ENCODE measurements around the gene BMP8B. TPM values are rescaled to one million over a fixed set of nuclear protein-coding genes. Genes with fewer than 3 reads are reported as not detected.

Gene BMP8B
- total RNA-seq, 1 experiment from 2014 or later: 0.42 TPM

DNA sequence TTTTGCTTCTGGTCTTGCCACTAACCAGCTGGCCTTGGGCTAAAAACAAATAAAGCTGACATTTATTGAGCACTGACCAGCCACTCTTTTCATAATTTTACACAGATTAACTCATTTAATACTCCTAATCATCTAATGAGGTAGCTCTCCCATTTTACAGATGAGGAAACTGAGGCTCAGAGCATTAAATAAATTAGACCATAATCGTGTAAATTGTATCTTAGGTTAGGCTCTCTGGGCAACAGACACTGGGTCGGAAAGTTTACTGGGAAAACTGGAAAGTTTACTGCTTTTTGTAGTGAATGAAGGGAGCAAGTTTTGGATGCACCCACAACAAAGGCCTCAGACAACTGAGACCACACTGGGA, 7.3 kb downstream of the BMP8B start:
- no peak overlapping the region for H3K56ac ChIP-seq (ENCODE audit: insufficient read length, low read depth, low read length)
- DNase-seq: no peak
- no peak overlapping the region for H2BK120ac ChIP-seq (ENCODE audit: low read depth, low read length, poor library complexity, severe bottlenecking)
- H3K27me3 ChIP-seq (ENCODE audit: insufficient read depth, low read length): peaks cover 3% of the 10 kb centered on the region; the same call in 1 of the 2 replicates
- no peak overlapping the region for H2BK12ac ChIP-seq (ENCODE audit: insufficient read length, low read depth, low read length)
- H3K27ac ChIP-seq (ENCODE audit: insufficient read length, low read depth, low read length): no peak overlapping the region
- H3K36me3 Mint-ChIP-seq (ENCODE audit: insufficient read depth in 1 of 3, low read depth in 3 of 3): no peaks in the 10 kb centered on the region
- H3K9me3 Mint-ChIP-seq: no peaks in the 10 kb centered on the region
- H4K20me1 ChIP-seq (ENCODE audit: control insufficient read depth, insufficient read depth, insufficient read length): no peaks in the 10 kb centered on the region
- H3K4me3 Mint-ChIP-seq: no peak overlapping the region
- no peak overlapping the region for H2AFZ ChIP-seq (ENCODE audit: low read length)
- H3K27me3 Mint-ChIP-seq (ENCODE audit: low read depth): peaks cover 80% of the 10 kb centered on the region
- H3K14ac ChIP-seq (ENCODE audit: insufficient read depth, low read length): no peak overlapping the region
- H2BK15ac ChIP-seq (ENCODE audit: low read depth, low read length): no peak overlapping the region
- TF ChIP-seq, protein P1, sequence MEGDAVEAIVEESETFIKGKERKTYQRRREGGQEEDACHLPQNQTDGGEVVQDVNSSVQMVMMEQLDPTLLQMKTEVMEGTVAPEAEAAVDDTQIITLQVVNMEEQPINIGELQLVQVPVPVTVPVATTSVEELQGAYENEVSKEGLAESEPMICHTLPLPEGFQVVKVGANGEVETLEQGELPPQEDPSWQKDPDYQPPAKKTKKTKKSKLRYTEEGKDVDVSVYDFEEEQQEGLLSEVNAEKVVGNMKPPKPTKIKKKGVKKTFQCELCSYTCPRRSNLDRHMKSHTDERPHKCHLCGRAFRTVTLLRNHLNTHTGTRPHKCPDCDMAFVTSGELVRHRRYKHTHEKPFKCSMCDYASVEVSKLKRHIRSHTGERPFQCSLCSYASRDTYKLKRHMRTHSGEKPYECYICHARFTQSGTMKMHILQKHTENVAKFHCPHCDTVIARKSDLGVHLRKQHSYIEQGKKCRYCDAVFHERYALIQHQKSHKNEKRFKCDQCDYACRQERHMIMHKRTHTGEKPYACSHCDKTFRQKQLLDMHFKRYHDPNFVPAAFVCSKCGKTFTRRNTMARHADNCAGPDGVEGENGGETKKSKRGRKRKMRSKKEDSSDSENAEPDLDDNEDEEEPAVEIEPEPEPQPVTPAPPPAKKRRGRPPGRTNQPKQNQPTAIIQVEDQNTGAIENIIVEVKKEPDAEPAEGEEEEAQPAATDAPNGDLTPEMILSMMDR (conservative IDR thresholded peaks at IDR 0.05): no peak
- H4K91ac ChIP-seq (ENCODE audit: insufficient read length, low read depth, low read length): no peak overlapping the region
- H3K4me2 ChIP-seq (ENCODE audit: insufficient read depth, insufficient read length, low read length): no peak overlapping the region
- H4K5ac ChIP-seq (ENCODE audit: insufficient read length, low read depth, low read length): no peak overlapping the region
- peaks cover 0 to 4% of the 10 kb centered on the region in 2 experiments; a peak in 2 of 4 replicates for H3K4me1 Mint-ChIP-seq
- no CpG with 5 or more reads among the region's 2 CpGs for WGBS (ENCODE audit: extremely low coverage, insufficient read length, low lambda C conversion rate)
- H3K27ac Mint-ChIP-seq: no peak overlapping the region
- H2AK5ac ChIP-seq (ENCODE audit: insufficient read length, low read length): no peak overlapping the region
- H3K23me2 ChIP-seq (ENCODE audit: insufficient read length, low read depth, low read length, poor library complexity, severe bottlenecking): no peaks in the 10 kb centered on the region
- H3K9ac ChIP-seq (ENCODE audit: extremely low read depth, insufficient read length, low read length): no peak overlapping the region
- no peaks in the 10 kb centered on the region for H3K79me1 ChIP-seq (ENCODE audit: insufficient read depth, low read depth, low read length, poor library complexity, severe bottlenecking)
- H3K79me2 ChIP-seq (ENCODE audit: insufficient read depth, low read length): no peaks in the 10 kb centered on the region
- H3K18ac ChIP-seq (ENCODE audit: insufficient read length, low read depth, low read length): no peak overlapping the region
- H4K8ac ChIP-seq (replicated peaks; ENCODE audit: insufficient read length, low read depth, low read length): no peak overlapping the region
- no peak overlapping the region for H3T11ph ChIP-seq (ENCODE audit: low read length)
- H3K4me1 ChIP-seq (ENCODE audit: insufficient read depth, low read length): no peaks in the 10 kb centered on the region
- H3K9me3 ChIP-seq (ENCODE audit: control insufficient read depth, low read depth, low read length): no peaks in the 10 kb centered on the region
- H3K4ac ChIP-seq (ENCODE audit: low read depth, low read length): no peak overlapping the region
- H3K23ac ChIP-seq (ENCODE audit: insufficient read length, low read depth, low read length): no peak overlapping the region
- H2BK5ac ChIP-seq (ENCODE audit: insufficient read length, low read length): no peak overlapping the region
- H2BK20ac ChIP-seq (ENCODE audit: low read depth, low read length, poor library complexity, severe bottlenecking): no peak overlapping the region

Data from H9 (cell line).